Hepatocyte (in vitro differentiated cells): ENCODE results near the gene INPP4B. TPM values are rescaled to one million over a fixed set of nuclear protein-coding genes. Genes with fewer than 3 reads are reported as not detected.

Experiments used
- DNase-seq: peaks from one replicate; pipeline ENCODE4 v3.0.0-alpha.2; 2016; ENCODE audit warnings: low spot score
- H2AFZ ChIP-seq: fragments of 200-600 bp; sonication (generic); 2 replicates; pipeline ENCODE4 v1.6.0; 2016; ENCODE audit warnings: antibody characterized with exemption, mild to moderate bottlenecking
- H3K27ac ChIP-seq: fragments of 200-600 bp; sonication (generic); 2 replicates; pipeline ENCODE4 v1.5.1; 2016; ENCODE audit warnings: mild to moderate bottlenecking
- H3K27me3 ChIP-seq: fragments of 200-600 bp; sonication (generic); 2 replicates; pipeline ENCODE4 v1.6.1; 2016
- H3K36me3 ChIP-seq: fragments of 200-600 bp; sonication (generic); replicated peaks from 2 replicates; pipeline ENCODE4 v1.5.1; 2016; ENCODE audit warnings: low read depth; ENCODE audit not compliant: insufficient read depth
- H3K4me1 ChIP-seq: fragments of 200-600 bp; sonication (generic); 2 replicates; pipeline ENCODE4 v1.5.1; 2016; ENCODE audit warnings: mild to moderate bottlenecking, moderate library complexity; ENCODE audit not compliant: insufficient read depth
- H3K4me2 ChIP-seq: fragments of 200-600 bp; sonication (generic); 2 replicates; pipeline ENCODE4 v1.6.0; 2016
- H3K4me3 ChIP-seq: fragments of 200-600 bp; sonication (generic); 2 replicates; pipeline ENCODE4 v1.5.1; 2016; ENCODE audit warnings: mild to moderate bottlenecking
- H3K79me2 ChIP-seq: fragments of 200-600 bp; sonication (generic); 2 replicates; pipeline ENCODE4 v1.6.0; 2017; ENCODE audit warnings: mild to moderate bottlenecking
- H3K9me2 ChIP-seq: fragments of 200-600 bp; sonication (generic); replicated peaks from 2 replicates; pipeline ENCODE4 v1.6.0; 2017; ENCODE audit warnings: mild to moderate bottlenecking; ENCODE audit not compliant: insufficient read depth
- H3K9me3 ChIP-seq: fragments of 200-600 bp; sonication (generic); 2 replicates; pipeline ENCODE4 v1.5.1; 2016; ENCODE audit warnings: low read depth, mild to moderate bottlenecking
- H4K20me1 ChIP-seq: fragments of 200-600 bp; sonication (generic); 2 replicates; pipeline ENCODE4 v1.6.0; 2016; ENCODE audit warnings: mild to moderate bottlenecking; ENCODE audit not compliant: insufficient read depth, poor library complexity, severe bottlenecking
- EZH2 ChIP-seq: fragments of 200-600 bp; sonication (generic); IDR thresholded peaks from 2 replicates; pipeline ENCODE4 v1.6.1; 2016; ENCODE audit warnings: antibody characterized with exemption, mild to moderate bottlenecking, borderline replicate concordance
- EZH2phosphoT487 ChIP-seq: fragments of 200-600 bp; sonication (generic); IDR thresholded peaks from one replicate; pipeline ENCODE4 v1.6.1; 2018; ENCODE audit warnings: antibody characterized with exemption, mild to moderate bottlenecking, low read depth, moderate library complexity; ENCODE audit not compliant: unreplicated experiment, severe bottlenecking
- WGBS: methylation state at CpG from one replicate; pipeline ENCODE4 v1.1.6; 2016; ENCODE audit warnings: low lambda C conversion rate; ENCODE audit errors: missing lambda C conversion rate; 5-methylcytosine and 5-hydroxymethylcytosine counted together
- polyA plus RNA-seq: library from polyadenylated mRNA; unstranded; fragments of >200 nt; fragmentation: Nextera tagmentation; extraction: Ambion mirVana; gene quantifications from 2 replicates; pipeline ENCODE4 v1.2.1, GENCODE V29; 2016
- total RNA-seq: library from RNA; depleted of rRNA; stranded (reverse); fragments of >200 nt; gene quantifications from 2 replicates; pipeline ENCODE4 v1.2.3, GENCODE V29; 2014
- TF ChIP-seq, protein P1 (sequence below): fragments of 200-600 bp; sonication (generic); IDR thresholded peaks from 2 replicates; pipeline ENCODE4 v1.5.1; 2016; ENCODE audit warnings: antibody characterized with exemption, mild to moderate bottlenecking; ENCODE audit not compliant: poor library complexity

The INPP4B gene
- total and polyA plus RNA-seq, 2 experiments from 2014 or later: 4.2 to 7.1 TPM

DNA sequence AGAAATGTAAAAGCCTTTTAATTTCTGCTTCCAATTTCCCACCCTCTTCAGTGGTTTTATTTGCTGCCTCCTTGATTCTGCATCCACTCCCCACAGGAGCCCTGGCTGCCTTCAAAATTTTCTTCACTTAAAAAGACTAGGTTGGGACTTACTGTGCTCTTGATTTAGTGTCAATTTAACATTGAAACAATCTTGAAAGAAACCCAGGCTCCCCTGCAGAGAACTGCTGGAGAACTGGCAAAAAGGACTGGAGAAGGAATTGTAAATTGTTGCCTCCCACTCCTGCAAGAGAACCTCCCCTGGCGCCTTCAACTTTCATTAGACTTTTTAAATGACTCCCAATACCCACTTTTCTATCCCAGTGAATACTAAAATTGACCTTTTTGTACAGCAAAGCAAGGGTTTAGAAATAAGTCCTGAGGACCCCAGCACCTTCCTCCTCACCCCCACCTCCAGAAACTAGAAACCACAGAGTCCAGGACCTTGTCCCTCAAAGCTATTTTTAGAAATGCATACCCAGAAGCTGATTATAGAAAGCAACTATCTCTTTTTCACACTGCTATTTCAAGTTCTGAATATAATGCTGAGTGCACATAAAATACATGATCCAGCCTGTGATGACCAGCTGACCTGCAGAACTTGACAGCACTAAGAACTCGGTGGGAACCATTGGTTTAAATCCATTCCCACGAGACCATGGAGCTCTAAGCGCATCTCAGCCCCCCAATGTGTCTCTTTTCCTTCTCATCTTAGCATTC is 155.5 kb downstream of the INPP4B start:
- Histone ChIP-seq H3K27ac (no peak overlapping the region), H3K4me3 (no peak overlapping the region), H3K9me3 (no peaks in the 10 kb centered on the region), H3K27me3 (no peaks in the 10 kb centered on the region), H3K79me2 (no peaks in the 10 kb centered on the region), H4K20me1 (no peaks in the 10 kb centered on the region), H3K9me2 (no peaks in the 10 kb centered on the region), H3K4me2 (no peak overlapping the region), H3K4me1 (no peaks in the 10 kb centered on the region), H3K36me3 (no peaks in the 10 kb centered on the region), H2AFZ (no peak overlapping the region)
- DNase-seq: no peak
- TF ChIP-seq, protein P1, sequence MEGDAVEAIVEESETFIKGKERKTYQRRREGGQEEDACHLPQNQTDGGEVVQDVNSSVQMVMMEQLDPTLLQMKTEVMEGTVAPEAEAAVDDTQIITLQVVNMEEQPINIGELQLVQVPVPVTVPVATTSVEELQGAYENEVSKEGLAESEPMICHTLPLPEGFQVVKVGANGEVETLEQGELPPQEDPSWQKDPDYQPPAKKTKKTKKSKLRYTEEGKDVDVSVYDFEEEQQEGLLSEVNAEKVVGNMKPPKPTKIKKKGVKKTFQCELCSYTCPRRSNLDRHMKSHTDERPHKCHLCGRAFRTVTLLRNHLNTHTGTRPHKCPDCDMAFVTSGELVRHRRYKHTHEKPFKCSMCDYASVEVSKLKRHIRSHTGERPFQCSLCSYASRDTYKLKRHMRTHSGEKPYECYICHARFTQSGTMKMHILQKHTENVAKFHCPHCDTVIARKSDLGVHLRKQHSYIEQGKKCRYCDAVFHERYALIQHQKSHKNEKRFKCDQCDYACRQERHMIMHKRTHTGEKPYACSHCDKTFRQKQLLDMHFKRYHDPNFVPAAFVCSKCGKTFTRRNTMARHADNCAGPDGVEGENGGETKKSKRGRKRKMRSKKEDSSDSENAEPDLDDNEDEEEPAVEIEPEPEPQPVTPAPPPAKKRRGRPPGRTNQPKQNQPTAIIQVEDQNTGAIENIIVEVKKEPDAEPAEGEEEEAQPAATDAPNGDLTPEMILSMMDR: no peak
- TF ChIP-seq EZH2 (no peak), EZH2phosphoT487 (no peak)
- 93% methylated on average over 4 of the region's 4 CpGs for WGBS

DNA sequence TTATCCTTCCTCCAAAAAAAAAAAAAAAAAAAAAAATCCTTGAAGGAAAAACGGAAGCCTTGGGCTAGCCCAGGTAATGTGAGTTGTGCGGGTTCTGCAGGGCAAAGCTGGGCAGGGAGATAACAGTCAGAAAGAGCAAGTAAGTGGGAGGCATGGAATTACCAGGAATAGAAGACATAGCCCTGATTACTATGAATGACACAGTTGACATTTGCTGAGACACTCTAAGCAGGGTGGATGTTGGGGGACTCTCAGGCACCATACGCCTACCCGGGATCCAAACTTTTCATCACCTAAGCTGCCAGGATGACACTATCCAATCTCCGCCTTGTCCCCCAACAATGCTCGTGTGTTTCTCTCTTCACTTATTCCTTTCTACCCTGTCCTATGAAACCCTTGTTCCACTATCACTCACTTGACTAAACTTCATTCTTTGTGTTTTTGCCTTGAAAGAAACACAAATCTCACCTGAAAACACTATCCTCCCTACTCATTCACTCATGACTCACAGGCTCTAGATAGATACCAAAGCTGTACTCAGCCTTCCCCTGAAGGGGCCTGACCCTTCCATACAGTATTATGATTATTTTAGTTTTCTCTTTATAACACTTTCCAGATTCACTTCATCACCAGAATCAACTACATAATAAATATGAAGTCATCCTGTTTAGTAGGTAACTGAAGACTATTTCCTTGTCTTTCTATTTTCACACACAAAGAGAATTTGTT is 158.4 kb downstream of the INPP4B start:
- Histone ChIP-seq H3K4me3 (no peak overlapping the region), H3K4me1 (no peaks in the 10 kb centered on the region)
- WGBS: 91% methylated on average over 6 of the region's 6 CpGs

DNA sequence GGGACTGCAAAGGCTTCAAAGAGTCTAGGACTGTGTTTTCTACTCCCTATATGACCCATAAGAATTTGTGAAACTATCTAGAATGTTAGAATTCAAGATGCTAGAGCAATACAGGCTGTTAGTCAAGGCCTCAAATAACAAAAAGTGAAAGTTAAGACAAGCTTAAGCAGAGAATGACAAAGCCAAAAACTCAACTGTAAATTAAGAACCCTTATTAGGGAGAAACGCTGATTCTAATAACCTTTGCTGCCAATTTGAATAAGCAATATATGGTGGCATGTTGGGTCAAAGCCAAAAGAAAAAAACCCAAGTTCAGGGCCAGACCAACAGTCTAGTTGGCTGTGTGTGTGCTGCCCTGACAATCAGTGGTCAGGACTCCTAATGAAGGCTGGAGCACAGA is 160.0 kb downstream of the INPP4B start:
- Histone ChIP-seq H3K27me3 (no peaks in the 10 kb centered on the region), H3K79me2 (no peaks in the 10 kb centered on the region), H3K36me3 (no peaks in the 10 kb centered on the region), H4K20me1 (no peaks in the 10 kb centered on the region), H3K9me3 (no peaks in the 10 kb centered on the region), H3K27ac (no peak overlapping the region), H3K4me3 (no peak overlapping the region), H2AFZ (no peak overlapping the region), H3K9me2 (no peaks in the 10 kb centered on the region), H3K4me2 (no peak overlapping the region), H3K4me1 (no peaks in the 10 kb centered on the region)
- 83% methylated on average over 1 of the region's 1 CpG for WGBS
- DNase-seq: no peak
- TF ChIP-seq EZH2 (no peak), EZH2phosphoT487 (no peak)
- TF ChIP-seq, protein P1: no peak

More for the DNA sequence above, 158.4 kb downstream of the INPP4B start:
- Histone ChIP-seq H3K27me3 (no peaks in the 10 kb centered on the region), H3K27ac (no peak overlapping the region), H3K36me3 (no peaks in the 10 kb centered on the region), H3K79me2 (no peaks in the 10 kb centered on the region), H3K9me2 (no peaks in the 10 kb centered on the region), H2AFZ (no peak overlapping the region), H3K9me3 (no peaks in the 10 kb centered on the region), H3K4me2 (no peak overlapping the region), H4K20me1 (no peaks in the 10 kb centered on the region)
- no peak for DNase-seq
- TF ChIP-seq EZH2phosphoT487 (no peak), EZH2 (no peak)
- TF ChIP-seq, protein P1: no peak
